Fibroblast of peridontal ligament (primary cell): ENCODE results near the gene NOTUM.

Experiments used
- DNase-seq: peaks from one replicate; pipeline ENCODE4 v3.0.0-alpha.2; 2010; ENCODE audit errors: extremely low read depth

Gene NOTUM

DNA sequence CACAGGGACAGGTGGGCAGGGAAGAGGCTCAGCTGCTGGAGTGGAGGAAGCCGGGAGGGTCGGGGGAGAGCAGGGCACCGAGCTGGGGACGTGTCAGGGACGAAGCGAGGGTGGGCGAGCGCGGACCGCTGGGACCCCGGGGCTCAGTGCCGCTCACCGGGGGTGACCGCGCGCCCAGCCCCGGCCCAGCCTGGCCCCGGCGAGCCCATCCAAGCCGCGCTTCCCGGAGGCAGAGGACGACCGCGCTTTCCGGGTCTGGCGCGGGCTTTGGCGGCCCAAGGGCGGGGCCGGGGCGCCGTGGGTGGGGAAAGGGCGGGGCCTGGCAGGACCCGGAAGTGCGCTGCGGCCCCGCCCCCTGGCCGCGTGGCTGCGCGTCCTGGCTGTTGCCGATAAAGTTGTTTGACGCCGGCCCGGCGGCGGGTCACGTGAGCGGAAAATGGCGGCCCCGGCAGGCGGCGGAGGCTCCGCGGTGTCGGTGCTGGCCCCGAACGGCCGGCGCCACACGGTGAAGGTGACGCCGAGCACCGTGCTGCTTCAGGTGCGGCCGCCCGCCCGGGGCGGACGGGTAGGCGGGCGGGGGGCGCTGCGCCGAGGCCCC lies 16.3 kb upstream of the NOTUM start, which contains the start of gene ASPSCR1:
Gene ASPSCR1, plus strand, starts transcription at position 419 of the 598 bp plus-strand sequence. Its CDS starts 18 bp downstream, at position 437.
- peak; percentile 85 for DNase-seq

DNA sequence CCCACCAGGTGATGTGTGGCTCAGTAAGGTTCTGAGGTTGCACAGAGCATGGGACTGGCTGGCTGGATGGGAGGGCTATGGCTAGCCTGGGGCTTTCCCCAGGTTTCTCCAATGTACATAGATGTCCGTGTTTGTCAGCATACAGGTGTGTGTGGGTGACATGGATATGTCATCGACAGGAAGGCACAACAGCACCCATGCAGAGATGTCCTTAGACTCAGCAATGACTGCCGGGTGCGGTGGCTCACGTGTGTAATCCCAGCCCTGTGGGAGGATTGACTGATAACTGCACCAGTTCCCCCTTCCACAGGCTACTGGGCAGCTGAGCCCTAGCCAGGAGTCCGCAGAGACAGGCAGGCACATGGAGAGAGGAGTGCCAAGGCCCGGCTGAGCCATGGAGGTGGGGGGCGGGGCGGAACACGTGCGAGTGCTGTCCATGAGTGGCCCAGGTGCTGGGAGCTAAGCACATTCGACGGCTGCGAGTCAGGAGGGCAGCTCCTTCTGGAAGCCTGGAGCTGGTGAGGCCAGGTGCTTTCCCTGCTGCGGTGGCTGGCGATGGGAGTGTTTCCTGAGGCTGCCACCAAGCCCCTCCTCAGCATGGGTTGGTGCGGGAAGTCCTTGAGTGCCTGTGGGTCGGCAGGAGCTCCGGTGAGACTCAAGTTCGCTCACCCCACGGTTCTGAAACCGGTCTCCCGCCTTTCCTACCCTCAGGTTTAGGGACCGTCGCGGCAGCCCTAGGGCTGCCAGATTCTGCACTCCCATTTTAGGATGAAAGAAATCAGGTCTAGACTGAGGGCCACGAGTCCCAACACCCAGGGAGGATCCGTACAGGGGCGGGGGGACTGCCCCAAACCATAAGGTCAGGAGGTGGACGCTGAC lies 15.6 kb upstream of the NOTUM start:
- peak; percentile 3 for DNase-seq

DNA sequence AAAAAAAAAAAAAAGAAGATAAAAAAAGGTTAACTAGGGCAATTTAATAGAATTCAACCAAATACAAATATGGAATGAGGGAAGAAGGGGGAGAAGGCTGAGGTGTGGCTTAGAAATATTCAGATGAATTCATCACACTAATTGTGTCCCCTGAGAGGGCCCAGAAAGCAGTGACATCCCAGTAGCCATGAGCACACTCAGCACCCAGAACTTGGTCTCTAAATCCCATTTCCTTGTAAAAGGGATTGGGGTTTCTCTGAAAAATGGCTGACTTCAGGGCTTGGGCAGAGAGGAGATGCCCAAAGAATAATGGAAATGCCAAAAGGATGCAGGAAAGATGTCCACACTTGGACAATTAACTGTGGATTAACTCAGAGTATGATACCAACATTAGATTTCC lies 12.4 kb upstream of the NOTUM start:
- DNase-seq, result no peak

DNA sequence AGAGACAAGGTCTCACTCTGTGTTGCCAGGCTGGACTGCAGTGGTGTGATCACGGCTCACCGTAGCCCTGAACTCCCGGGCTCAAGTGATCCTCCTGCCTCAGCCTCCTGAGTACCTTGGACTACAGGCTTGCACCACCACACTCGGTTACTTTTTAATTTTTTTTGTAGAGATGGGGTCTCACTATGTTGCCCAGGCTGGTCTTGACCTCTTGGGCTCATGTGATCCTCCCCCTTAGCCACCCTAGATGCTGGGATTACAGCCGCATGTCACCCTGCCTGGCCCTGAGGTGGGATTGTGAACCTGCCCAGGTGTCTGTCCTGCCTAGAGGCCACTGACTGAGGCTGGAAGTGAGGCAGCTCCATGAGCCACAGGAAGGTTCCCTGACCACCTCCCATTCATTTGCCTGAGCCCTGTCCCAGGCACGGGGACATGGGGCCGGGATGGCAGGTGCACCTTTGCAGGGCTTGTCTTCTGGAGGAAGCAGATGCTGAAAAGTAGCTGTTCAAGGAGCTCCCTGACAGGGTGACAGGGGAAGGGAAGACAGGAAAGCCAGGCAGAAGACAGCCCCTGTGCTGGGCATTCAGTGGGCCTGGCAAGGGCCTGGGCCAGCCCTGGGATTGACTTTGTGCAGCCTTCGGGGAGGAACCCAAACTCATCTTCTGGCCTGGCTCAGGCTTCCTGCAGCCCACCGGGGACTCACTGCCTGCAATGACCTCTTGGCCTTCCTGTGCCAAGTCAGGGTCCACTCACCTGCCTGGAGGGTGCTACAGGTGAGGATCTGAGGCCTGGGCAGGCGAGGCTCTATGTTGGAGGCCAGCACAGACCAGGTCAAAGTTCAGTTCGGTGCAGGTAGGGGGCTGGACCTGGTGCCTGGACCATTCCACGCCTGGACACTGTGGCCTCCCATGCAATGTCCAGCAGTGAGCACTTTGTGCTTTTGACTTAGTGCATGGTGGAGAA lies 8.1 kb upstream of the NOTUM start:
- no peak for DNase-seq

DNA sequence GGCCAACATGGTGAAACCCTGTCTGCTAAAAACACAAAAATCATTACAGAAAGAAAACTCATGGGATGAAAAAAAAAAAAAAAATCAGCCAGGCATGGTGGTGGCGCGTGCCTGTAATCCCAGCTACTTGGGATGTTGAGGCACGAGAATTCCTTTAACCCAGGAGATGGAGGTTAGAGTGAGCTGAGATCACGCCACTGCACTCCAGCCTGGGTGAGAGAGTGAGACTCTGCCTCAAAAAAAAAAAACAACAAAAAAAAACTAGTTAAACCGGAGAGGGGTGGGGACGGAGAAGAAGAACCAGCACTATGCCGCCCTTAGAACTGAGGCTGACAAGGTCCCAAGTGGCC lies 7.4 kb upstream of the NOTUM start:
- no peak for DNase-seq

DNA sequence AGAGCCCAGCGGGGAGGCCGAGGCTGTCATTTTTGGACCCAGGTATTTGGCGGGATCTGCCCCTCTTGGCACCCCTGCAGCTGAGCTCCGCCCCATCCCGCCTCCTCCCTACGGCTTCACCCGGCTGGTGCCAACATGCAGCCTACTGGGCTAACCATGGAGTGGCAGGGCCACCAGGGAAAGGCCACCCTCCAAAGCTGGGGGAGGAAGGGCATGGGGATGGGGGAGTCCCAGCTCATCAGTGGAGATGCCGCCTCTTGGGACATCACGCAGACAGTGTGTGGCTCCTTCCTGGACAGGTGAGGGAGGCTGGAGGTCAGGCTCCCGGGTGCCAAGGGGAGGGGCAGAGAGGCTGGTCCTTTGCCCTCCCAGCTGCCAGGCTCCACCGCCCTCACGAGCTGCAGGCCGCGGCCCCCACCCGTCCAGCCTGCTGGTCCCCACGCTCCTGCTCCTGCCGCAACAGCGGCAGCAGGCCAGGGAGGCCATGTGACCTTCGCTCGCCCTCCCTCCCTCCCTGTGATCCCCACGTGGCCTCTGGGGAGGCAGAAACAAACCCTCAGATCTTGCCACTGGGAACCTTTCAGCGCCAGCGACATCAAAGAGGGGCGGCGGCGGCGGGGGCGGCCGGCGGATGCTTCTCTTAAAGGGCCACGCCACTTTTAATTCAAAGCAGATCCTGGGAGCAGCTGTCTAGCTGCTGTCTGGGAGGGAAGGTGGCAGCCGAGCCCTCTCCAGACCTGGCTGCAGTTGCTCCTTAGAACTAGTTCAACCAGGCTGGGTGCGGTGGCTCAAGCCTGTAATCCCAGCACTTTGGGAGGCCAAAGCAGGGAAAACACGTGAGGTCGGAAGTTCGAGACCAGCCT lies 6.8 kb upstream of the NOTUM start:
- DNase-seq, result peak; percentile 57

DNA sequence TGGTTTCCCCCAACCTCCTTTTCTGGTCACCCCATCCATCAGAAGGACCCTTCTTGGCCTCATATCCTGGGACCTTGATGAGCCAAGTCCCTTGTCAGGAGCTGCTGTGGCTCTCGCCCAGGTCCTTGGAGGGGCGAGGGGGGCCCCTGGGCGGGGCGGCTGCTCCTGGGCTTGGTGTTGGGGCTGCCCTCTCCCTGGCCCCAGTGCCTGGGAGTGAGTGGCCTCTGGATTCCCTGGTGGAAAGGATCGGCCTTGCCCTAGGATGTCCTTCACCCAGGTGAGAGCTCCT lies 6.2 kb upstream of the NOTUM start:
- no peak for DNase-seq

DNA sequence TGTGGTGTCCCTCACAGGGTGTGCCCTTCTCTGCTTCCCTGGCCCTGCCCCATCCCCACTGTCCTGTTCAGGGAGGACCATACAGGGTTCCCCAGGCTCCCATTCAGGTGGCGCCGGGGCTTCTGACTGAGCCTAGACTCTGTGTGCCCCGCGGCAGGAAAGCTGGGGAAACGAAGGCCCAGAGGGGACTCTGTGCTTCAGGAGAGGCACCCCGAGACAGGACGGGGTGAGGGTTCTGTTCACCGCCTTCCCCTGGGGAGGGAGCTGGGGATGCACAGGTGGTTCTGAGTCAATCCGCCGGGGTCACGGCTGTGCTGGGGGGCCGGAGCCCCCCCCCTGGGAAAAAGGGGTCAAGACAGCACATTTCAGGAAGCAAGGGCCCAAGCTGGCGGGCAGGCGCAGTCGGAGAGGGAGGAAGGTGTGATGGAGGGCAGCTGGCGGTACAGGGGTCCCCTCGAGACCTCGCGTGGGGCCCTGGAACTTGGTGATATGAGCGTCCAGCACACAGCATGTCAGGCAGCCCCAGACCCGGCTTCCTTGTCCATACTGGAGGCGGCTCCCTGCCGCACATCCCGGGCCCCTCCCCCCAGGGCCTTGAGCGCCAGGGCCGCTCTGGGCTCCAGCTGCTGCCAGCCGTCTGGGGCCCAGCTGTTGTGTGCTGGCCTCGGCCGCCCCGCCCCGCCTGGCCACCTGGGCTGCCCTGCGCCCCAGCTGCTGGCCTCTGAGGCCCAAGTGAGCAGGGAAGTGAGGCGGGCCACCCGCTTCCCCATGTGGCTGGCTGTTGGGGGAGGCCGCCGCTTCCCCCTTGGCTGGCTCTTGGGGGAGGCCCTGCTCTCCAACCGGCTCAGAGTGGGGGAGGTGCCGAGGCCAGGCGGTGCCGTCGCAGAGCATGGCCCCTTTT lies 5.6 kb upstream of the NOTUM start:
- no peak for DNase-seq

DNA sequence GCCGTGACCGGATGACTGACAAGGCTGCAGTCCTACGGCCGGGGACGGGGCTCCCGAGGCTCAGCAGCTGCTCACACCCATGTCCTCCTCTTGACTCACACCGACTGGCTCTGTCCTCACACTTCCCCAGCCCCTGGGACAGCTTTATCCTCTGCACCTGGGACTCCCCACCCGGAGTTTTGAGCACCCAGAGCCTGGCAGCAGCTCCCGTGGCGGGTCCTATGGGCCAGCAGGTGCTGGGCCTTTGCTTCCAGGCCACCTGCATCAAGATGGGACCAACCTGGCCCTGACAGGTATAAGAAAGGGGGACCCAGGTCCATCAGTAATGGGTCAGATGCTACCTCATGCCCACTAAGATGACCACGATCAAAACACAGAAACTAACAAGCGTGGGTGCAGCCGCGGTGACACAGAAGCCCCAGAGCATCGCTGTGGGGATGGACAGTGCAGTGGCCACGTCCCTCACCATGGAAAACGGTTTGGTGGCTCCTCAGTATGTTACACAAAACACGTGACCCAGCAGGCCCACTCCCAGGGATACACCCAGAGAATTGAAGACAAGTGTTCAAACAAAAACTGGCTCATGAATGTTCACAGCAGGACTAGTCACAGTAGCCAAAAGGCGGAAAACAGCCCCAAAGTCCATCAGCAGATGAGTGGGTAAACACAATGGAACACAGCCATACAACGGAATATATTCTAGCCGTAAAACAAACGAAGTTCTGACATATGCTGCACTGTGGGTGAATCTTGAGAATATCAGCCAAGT lies 3.3 kb upstream of the NOTUM start:
- no peak for DNase-seq

DNA sequence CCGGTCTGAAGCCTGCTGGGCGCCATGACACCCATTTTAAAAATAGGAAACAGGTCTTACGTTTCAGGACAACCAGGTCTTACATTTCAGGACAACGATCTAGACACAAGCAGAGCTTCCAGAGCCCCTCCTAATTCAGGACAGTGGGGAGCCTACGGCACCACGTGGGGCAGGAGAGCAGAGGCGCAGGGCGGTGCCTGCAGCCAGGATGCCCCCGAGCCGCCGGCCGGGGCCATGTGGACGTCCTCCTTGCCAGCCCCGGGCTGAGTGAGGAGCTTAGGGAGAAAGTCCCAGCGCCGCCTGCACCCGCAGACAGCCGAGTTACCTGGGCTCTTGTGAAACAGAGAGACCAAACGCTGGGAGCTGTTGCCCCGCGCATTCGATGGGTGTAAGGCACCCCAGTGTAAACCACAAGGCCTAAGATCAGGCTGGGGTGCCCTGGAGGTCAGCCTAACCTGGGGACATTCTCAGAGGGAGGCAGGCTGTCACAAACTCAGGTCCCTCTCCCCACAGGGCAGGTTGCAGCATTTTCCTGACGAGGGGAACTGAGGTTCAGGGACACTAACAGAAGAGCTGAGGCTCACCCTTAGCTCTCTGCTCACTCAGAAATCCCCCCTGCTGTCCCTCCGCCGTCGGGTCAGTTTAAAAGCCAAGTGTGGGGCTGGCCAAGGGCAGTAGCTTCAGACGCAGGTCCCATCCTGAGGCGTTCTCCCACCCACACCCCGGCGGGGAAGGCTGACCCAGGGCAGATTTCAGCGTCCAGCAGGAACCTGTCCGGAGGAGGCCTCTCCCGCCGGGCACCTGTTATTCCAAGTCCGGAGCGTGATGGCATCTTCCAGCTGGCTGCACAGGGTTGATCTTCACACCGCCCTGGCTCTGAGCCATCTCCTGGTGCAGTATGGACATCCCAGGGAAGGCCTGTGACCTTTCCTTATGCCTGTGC lies 1.8 kb upstream of the NOTUM start:
- DNase-seq, result no peak

DNA sequence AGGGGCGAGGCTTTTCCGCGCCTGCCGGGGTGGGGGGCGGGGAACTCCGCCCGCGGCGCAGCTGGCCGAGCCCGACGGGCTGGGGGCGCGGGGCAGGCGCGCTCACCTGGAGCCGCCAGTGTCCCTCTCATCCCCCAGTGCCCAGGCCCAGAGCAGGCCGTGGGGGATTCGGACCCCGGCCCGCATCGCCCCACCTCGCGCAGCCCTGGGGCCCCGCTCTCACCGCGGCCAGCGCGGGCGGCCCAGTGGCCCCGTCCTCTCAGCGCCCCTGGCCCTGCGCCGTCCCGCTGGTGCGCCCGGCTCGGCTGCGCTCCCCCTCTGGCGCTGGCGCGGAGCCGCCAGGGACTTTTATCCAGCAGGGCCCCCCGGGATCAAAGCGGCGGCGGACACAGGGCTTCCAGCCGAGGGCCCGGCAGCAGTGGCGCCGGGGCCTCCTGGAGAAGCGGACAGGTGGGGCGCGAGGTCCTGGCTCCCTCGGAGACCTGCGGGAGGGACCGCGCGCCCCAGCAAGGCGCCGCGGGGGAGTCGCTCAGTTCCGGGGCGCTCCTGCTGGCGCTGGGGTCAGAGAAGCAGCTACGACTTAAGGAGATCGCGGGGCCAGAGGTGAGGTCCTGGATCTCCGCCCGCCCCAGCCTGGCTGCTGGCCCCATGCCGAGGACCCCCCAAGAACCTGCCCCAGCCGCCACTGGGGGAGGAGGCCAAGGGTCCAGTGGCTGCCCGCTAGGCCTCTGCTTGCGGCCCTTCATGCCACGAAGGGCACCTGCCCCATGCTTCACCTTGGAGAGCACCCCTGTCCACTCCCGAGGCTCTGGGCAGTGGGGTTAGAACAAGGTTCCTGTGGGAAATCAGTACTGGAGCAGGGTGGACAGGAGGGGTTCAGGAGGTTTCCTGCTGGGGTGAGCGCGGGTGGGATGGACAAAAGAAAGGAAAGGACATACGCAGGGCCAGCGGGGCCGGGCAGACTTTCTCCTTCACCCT lies 823 bp upstream of the NOTUM start:
- DNase-seq, result no peak

DNA sequence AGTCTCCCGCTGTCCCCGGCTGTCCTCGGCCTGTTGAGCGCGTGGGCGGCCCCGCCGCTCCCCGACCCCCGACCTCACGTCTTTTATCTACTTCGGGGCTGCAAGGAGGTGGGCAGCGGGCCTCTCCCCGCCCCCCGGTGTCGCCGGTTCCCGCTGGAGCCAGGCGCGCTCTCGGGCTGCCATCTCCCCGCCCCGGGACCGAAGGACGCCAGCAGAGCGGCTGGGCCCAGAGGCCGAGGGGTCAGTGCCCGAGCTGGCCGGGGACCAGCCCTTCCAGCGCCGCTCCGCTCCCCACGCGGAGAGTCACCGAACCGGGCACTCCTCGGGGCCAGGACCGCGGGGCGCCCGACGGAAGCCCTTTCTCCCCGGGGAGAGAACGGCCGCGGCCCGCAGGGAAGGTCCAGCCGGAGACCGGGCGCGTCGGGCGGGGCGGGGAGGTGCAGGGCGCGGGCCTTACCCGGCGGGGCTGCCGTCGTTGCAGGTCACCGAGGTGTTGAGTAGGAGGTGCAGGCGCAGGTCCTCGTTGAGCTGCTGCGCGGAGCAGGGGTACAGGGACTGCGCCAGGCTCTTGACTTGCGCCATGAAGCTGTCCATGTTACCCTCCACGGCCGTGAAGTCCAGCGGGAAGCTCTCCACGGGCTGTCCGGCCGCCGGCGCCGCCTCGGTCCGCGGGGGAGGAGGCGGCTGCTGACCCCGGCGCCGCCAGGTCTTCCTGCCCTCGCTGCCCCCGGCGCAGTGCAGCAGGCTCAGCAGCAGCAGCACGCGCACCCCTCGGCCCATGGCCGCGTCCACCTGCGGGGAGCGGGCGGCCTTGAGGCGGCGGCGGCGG lies 643 bp downstream of the NOTUM start:
- no peak for DNase-seq

DNA sequence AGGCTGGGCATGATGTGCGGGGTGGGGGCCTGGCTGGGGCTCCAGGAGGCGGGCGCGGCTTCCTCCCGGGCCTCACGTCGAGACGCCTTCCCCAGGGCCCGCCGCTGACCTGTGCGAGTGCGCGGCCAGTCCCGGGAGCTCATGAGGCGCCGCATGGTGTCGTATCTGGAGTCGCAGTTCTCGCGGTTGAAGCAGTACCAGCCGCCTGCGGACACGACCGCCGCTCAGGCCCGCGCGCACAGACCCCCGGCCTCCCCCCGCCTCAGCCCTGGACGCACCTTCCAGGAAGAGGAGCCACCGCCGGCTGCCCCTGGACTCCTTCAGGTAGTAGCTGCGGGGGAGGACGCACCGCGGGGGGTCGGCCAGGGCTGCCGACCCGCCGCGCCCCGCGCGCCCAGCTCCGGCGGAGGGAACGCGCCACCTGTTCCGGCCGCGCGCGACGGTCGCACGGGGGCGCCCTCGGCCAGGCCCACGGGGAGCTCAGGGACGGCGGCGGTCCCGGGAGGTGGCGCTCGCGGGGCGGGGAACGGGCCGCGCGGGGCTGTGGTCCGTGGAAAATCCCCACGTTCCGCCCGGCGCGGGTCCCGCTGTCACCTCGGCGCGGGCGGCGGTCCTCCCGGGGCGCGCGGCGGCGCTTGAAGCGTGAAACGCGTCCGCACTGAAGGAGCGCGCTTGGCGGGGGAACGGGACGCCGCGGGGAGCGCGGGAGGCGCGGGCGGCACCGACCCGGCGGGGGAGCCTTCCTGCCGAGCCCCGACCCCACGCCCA lies 1.4 kb downstream of the NOTUM start:
- DNase-seq, result peak; percentile 18

DNA sequence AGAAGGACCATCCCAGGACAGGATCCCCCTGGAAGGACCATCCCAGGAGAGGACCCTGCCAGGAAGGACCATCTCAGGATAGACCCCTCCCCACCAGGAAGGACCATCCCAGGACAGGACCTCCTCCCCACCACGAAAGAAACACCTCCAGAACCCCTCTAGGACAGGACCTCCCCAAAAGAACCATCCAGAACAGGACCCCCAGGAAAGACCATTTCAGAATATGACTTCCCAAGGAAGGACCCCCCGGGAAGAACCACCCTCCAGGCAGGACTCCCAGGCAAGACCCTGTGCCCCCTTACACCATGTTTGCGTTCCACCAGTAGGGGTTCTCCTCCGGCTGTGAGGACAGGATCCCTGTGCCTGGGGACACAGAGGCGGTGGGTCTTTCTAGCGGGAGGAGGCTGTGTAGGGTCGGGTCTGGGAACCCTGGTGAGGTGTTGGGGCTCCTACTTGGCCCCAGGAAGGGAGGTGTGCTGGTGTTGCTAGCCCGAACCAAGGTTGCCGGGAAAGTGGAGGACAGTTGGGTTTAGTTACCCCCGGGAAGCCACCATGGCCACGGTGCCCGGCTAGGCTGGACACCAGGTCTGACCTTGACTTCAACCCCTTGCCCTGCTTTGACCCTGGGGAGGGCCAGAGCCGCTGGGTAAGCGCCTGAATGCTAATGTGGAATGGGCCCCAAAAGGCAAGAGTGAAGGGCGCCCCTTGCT lies 2.2 kb downstream of the NOTUM start:
- DNase-seq, result no peak
